OCI-LY3 (cell line): ENCODE results near the gene FGF10.

ENCODE experiments used
- H2AFZ ChIP-seq: fragments of 200-600, 300-600 bp; shearing (Covaris generic); 2 replicates; pipeline ENCODE4 v1.6.0; 2014; ENCODE audit warnings: antibody characterized with exemption, low read depth, low read length
- H3K27ac ChIP-seq: fragments of 200-600, 300-600 bp; sonication (generic); 2 replicates; pipeline ENCODE4 v1.5.1; 2014; ENCODE audit warnings: mild to moderate bottlenecking, low read length, moderate library complexity, mixed read lengths
- H3K27me3 ChIP-seq: fragments of 200-600, 300-600 bp; sonication (generic); 2 replicates; pipeline ENCODE4 v1.6.1; 2014; ENCODE audit warnings: low read depth, low read length, mixed read lengths
- H3K36me3 ChIP-seq: fragments of 200-600, 300-600 bp; sonication (generic); replicated peaks from 2 replicates; pipeline ENCODE3; 2014; ENCODE audit warnings: low read depth, low read length, mixed read lengths
- H3K4me1 ChIP-seq: fragments of 300-600, 200-600 bp; sonication (generic); 2 replicates; pipeline ENCODE4 v1.6.1; 2014; ENCODE audit warnings: low read length, mixed read lengths
- H3K4me2 ChIP-seq: fragments of 200-600, 300-600 bp; sonication (generic); 2 replicates; pipeline ENCODE4 v1.6.1; 2014; ENCODE audit warnings: low read length, mixed read lengths
- H3K4me3 ChIP-seq: fragments of 300-600, 200-600 bp; sonication (generic); 2 replicates; pipeline ENCODE4 v1.5.1; 2014; ENCODE audit warnings: antibody characterized with exemption, mild to moderate bottlenecking, low read length, moderate library complexity
- H3K79me2 ChIP-seq: fragments of 300-600, 200-600 bp; shearing (Covaris generic); 2 replicates; pipeline ENCODE4 v1.6.1; 2014; ENCODE audit warnings: mild to moderate bottlenecking, low read length, mixed read lengths
- H3K9ac ChIP-seq: fragments of 300-600, 200-600 bp; shearing (Covaris generic); 2 replicates; pipeline ENCODE4 v1.6.0; 2014; ENCODE audit warnings: mild to moderate bottlenecking, low read length, moderate library complexity
- H3K9me3 ChIP-seq: fragments of 200-600, 300-600 bp; shearing (Covaris generic); 2 replicates; pipeline ENCODE4 v1.6.1; 2014; ENCODE audit warnings: low read length, mixed read lengths; ENCODE audit not compliant: insufficient read depth
- H4K20me1 ChIP-seq: fragments of 200-600, 300-600 bp; sonication (generic); 2 replicates; pipeline ENCODE4 v1.6.1; 2016; ENCODE audit warnings: low read length, mixed read lengths; ENCODE audit not compliant: insufficient read depth
- EZH2phosphoT487 ChIP-seq: fragments of 200-600 bp; shearing (Covaris generic); IDR thresholded peaks from 2 replicates; pipeline ENCODE4 v1.6.1; 2018; ENCODE audit warnings: antibody characterized with exemption, mixed run types, low read depth
- TF ChIP-seq, protein P1 (sequence below): fragments of 200-600, 300-600 bp; sonication (generic); IDR thresholded peaks from 2 replicates; pipeline ENCODE4 v1.5.1; 2014; ENCODE audit warnings: antibody characterized with exemption, low read length, low read depth

FGF10 gene

DNA sequence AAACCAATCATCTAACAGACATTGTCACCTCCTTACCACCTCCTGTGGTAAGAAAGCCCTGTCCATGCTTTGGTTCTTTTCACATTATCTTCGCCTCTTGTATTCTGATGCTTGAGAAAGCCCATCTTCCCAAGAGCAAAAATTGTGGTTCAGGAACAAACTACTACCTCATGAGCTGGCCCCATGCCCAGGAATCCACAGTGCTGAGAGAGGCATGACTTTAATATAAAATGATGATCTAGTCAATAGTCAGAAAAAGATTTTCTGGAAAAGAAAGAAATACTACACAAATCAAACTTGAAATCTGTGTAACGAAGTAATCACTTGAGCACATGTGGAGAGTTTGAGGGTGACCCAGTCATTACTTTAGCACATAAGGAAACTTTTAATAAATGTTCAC is 94.7 kb downstream of the FGF10 start:
- Histone ChIP-seq H3K9me3 (no peaks in the 10 kb centered on the region), H3K36me3 (no peaks in the 10 kb centered on the region), H3K79me2 (no peaks in the 10 kb centered on the region), H3K9ac (no peak overlapping the region), H4K20me1 (no peaks in the 10 kb centered on the region), H2AFZ (no peak overlapping the region), H3K4me1 (no peaks in the 10 kb centered on the region), H3K27me3 (no peaks in the 10 kb centered on the region), H3K4me3 (no peak overlapping the region), H3K4me2 (no peak overlapping the region), H3K27ac (no peak overlapping the region)
- TF ChIP-seq EZH2phosphoT487: no peak
- TF ChIP-seq, protein P1, sequence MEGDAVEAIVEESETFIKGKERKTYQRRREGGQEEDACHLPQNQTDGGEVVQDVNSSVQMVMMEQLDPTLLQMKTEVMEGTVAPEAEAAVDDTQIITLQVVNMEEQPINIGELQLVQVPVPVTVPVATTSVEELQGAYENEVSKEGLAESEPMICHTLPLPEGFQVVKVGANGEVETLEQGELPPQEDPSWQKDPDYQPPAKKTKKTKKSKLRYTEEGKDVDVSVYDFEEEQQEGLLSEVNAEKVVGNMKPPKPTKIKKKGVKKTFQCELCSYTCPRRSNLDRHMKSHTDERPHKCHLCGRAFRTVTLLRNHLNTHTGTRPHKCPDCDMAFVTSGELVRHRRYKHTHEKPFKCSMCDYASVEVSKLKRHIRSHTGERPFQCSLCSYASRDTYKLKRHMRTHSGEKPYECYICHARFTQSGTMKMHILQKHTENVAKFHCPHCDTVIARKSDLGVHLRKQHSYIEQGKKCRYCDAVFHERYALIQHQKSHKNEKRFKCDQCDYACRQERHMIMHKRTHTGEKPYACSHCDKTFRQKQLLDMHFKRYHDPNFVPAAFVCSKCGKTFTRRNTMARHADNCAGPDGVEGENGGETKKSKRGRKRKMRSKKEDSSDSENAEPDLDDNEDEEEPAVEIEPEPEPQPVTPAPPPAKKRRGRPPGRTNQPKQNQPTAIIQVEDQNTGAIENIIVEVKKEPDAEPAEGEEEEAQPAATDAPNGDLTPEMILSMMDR: no peak

DNA sequence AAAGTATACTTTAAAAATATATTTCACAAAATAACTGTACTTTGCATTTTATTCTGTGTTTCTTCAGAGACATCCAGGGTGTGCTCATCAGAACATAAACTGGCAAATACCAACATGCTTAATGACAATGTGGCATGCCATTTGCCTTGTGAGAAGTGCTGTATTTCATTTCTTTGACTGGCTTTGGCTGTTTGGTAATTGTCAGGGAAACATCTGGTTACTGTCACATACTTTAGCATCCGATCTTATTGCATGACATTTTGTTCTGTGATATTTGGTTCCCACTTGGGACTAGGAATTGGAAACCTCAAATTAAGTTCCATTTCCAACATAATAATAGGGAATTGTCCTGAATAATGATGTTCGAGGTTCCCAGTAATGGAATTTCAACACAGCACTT is 96.5 kb downstream of the FGF10 start:
- no peaks in the 10 kb centered on the region for H3K9me3 ChIP-seq
- H3K36me3 ChIP-seq: no peaks in the 10 kb centered on the region
- TF ChIP-seq, protein P1: no peak
- no peak for TF ChIP-seq EZH2phosphoT487
- H3K4me1 ChIP-seq: no peaks in the 10 kb centered on the region
- H3K27ac ChIP-seq: no peak overlapping the region
- H3K4me3 ChIP-seq: no peak overlapping the region
- no peaks in the 10 kb centered on the region for H4K20me1 ChIP-seq
- no peaks in the 10 kb centered on the region for H3K79me2 ChIP-seq
- H3K4me2 ChIP-seq: no peak overlapping the region
- H2AFZ ChIP-seq: no peak overlapping the region
- no peak overlapping the region for H3K9ac ChIP-seq
- H3K27me3 ChIP-seq: no peaks in the 10 kb centered on the region

DNA sequence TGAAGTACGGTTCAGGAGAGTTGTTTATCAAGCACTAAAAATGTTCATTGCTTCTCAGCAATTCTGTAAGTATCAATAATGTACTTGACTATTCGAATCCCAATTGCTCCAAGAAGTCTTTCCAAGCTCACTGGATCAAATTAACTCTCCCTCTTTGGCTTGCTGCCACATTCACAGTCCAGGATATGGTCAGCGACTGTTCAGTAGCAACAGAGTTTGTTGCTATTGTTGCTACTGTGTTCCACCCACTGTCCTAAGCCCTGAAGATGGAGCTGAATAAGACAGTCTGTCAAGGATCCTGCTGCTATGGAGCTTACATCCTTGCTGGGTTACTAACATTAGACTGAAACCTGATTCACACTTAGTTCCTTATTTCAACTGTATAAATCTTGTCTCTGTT is 110.8 kb downstream of the FGF10 start:
- TF ChIP-seq EZH2phosphoT487: no peak
- TF ChIP-seq, protein P1: no peak
- Histone ChIP-seq H3K79me2 (no peaks in the 10 kb centered on the region), H3K27me3 (no peaks in the 10 kb centered on the region), H3K4me2 (no peak overlapping the region), H3K36me3 (no peaks in the 10 kb centered on the region), H4K20me1 (no peaks in the 10 kb centered on the region), H3K9me3 (no peaks in the 10 kb centered on the region), H3K4me1 (peaks cover 4% of the 10 kb centered on the region; the same call in 1 of the 2 replicates), H3K9ac (no peak overlapping the region), H3K4me3 (no peak overlapping the region), H2AFZ (no peak overlapping the region), H3K27ac (no peak overlapping the region)

DNA sequence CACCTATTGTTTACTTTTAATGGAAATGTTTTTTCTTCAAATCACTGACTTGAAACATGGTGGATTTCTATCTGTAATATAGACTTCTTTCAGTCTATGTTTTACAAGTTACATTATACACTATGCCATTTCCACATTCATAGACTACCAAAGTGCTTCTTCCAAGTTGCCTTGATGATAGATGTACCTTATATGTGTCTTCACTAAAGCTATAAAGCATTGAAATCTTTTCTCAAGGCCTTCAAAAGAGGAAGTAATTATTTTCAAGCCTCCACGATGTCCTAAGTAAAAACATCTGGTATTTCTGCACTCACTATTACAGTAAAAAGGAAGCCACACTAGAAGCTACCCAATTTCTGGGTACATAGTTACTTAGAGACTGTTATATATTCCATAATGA is 113.3 kb downstream of the FGF10 start:
- no peak for TF ChIP-seq EZH2phosphoT487
- TF ChIP-seq, protein P1: no peak
- H3K79me2 ChIP-seq: no peaks in the 10 kb centered on the region
- no peaks in the 10 kb centered on the region; the same call in 1 of the 2 replicates for H3K9me3 ChIP-seq
- H3K36me3 ChIP-seq: no peaks in the 10 kb centered on the region
- no peak overlapping the region for H3K27ac ChIP-seq
- no peak overlapping the region for H2AFZ ChIP-seq
- H3K4me2 ChIP-seq: no peak overlapping the region
- no peaks in the 10 kb centered on the region for H4K20me1 ChIP-seq
- H3K27me3 ChIP-seq: no peaks in the 10 kb centered on the region
- no peak overlapping the region for H3K9ac ChIP-seq
- H3K4me1 ChIP-seq: peaks cover 6% of the 10 kb centered on the region; the same call in 1 of the 2 replicates
- no peak overlapping the region for H3K4me3 ChIP-seq
